Caco-2 (cell line): ENCODE data around the gene HSD17B2. TPM values are rescaled to one million over a fixed set of nuclear protein-coding genes. Genes with fewer than 3 reads are reported as not detected.

Experiments
- BruUV-seq: library from RNA; stranded (reverse); fragments of 400-500 nt; replicated peaks from 2 replicates; lab custom pipeline; 2021; lab: Mats Ljungman, UMichigan
- CTCF ChIA-PET: fragments of 300-600 bp; sonication (Branson Sonifier 250); formaldehyde crosslinking; loops from one replicate; lab custom pipeline; 2022; ENCODE audit warnings: antibody characterized with exemption; lab: Charles Lee
- POLR2A ChIA-PET: fragments of 300-600 bp; sonication (Branson Sonifier 250); formaldehyde crosslinking; loops from one replicate; lab custom pipeline; 2022; ENCODE audit warnings: antibody characterized with exemption; lab: Charles Lee
- DNase-seq, 2 experiments: peaks; one replicate each; pipeline versions ENCODE4 v3.0.0 to v3.0.0-alpha.2; 2020 to 2022
- H3K27me3 ChIP-seq: replicated peaks from 2 replicates; pipeline ENCODE4 v1.6.0; 2011; ENCODE audit warnings: low read length; ENCODE audit not compliant: control insufficient read depth, insufficient read depth
- H3K36me3 ChIP-seq: 2 replicates; pipeline ENCODE4 v1.5.1; 2011; ENCODE audit warnings: low read length; ENCODE audit not compliant: control insufficient read depth, insufficient read depth
- H3K4me1 ChIP-seq: fragments of 250-450 bp; sonication (Bioruptor Pico); 2 replicates; pipeline ENCODE4 v1.5.1; 2020; ENCODE audit warnings: mild to moderate bottlenecking
- H3K4me3 ChIP-seq: 2 replicates; pipeline ENCODE4 v1.5.1; 2011; ENCODE audit warnings: low read depth, mild to moderate bottlenecking, control low read depth, low read length
- H3K9me3 ChIP-seq: fragments of 250-450 bp; sonication (Bioruptor Pico); 2 replicates; pipeline ENCODE4 v1.5.1; 2020; ENCODE audit warnings: mild to moderate bottlenecking, moderate library complexity
- H3K27ac Mint-ChIP-seq: one replicate; pipeline ENCODE4 v1.8.0; 2022; ENCODE audit warnings: mixed read lengths; ENCODE audit not compliant: unreplicated experiment
- H3K27me3 Mint-ChIP-seq: one replicate; pipeline ENCODE4 v1.8.0; 2022; ENCODE audit warnings: mixed read lengths; ENCODE audit not compliant: insufficient read depth, unreplicated experiment
- H3K36me3 Mint-ChIP-seq: one replicate; pipeline ENCODE4 v1.8.0; 2022; ENCODE audit warnings: mild to moderate bottlenecking, mixed read lengths; ENCODE audit not compliant: insufficient read depth, unreplicated experiment
- H3K4me1 Mint-ChIP-seq: one replicate; pipeline ENCODE4 v1.8.0; 2022; ENCODE audit warnings: low read depth, mixed read lengths; ENCODE audit not compliant: unreplicated experiment
- H3K4me3 Mint-ChIP-seq: one replicate; pipeline ENCODE4 v1.8.0; 2022; ENCODE audit warnings: mild to moderate bottlenecking, moderate library complexity, mixed read lengths; ENCODE audit not compliant: unreplicated experiment
- H3K9me3 Mint-ChIP-seq: one replicate; pipeline ENCODE4 v1.8.0; 2022; ENCODE audit warnings: mixed read lengths; ENCODE audit not compliant: unreplicated experiment
- CTCF ChIP-seq, 2 experiments: fragments of 200-600 bp in 1 of 2; IDR thresholded peaks; 1 replicate in 1 of 2; 2 replicates in 1 of 2; pipeline versions ENCODE4 v1.5.1 to v1.8.0; 2011 to 2022; ENCODE audit warnings: antibody characterized with exemption in 1 of 2, control low read depth in 1 of 2, inconsistent platforms in 1 of 2, low read depth in 1 of 2, low read length in 1 of 2, mild to moderate bottlenecking in 1 of 2, moderate library complexity in 1 of 2; ENCODE audit not compliant: insufficient read depth in 1 of 2, severe bottlenecking in 1 of 2, unreplicated experiment in 1 of 2
- intact Hi-C: fragments of 100-400 bp; cut with micrococcal nuclease; formaldehyde crosslinking; loops from one replicate; pipeline ENCODE4 v1.10.0; 2022; ENCODE audit not compliant: unreplicated experiment
- total RNA-seq: library from RNA; stranded (reverse); gene quantifications from 2 replicates; pipeline ENCODE4 v1.2.3, GENCODE V29; 2022

HSD17B2 gene
- total RNA-seq, 1 experiment from 2014 or later: 5.1 TPM

- no peak for TF ChIP-seq CTCF (IDR thresholded peaks at IDR 0.05; ENCODE audit: insufficient read depth in 1 of 2, low read depth in 1 of 2, low read length in 1 of 2, severe bottlenecking in 1 of 2, unreplicated experiment in 1 of 2)
- Mint-ChIP-seq H3K9me3 (peaks cover 20% of the 10 kb centered on the region), H3K4me3 (no peak overlapping the region), H3K27me3 (peaks cover 5% of the 10 kb centered on the region), H3K36me3 (no peaks in the 10 kb centered on the region), H3K4me1 (no peaks in the 10 kb centered on the region), H3K27ac (no peak overlapping the region)
- H3K27me3 ChIP-seq: no peaks in the 10 kb centered on the region
- POLR2A ChIA-PET: no interaction called here
- DNase-seq: no peak
- CTCF ChIA-PET: no interaction called here
- peaks cover 4% of the 10 kb centered on the region; the same call in 1 of the 2 replicates for H3K9me3 ChIP-seq
- no TSS peak for BruUV-seq
- no peak overlapping the region for H3K4me3 ChIP-seq
- H3K4me1 ChIP-seq: no peaks in the 10 kb centered on the region
- H3K36me3 ChIP-seq: no peaks in the 10 kb centered on the region; the same call in none of the 2 replicates
- intact Hi-C loops: no loop called here
These were observed 39.0 kb downstream of the HSD17B2 start for GRCh38 chr16:82074019-82074558.

GRCh38 chr16:82078125-82078524 is 43.1 kb downstream of the HSD17B2 start:
- ChIA-PET CTCF (no interaction called here), POLR2A (no interaction called here)
- intact Hi-C loops: no loop called here
- H3K27me3 ChIP-seq: no peaks in the 10 kb centered on the region
- Mint-ChIP-seq H3K4me1 (no peaks in the 10 kb centered on the region), H3K27ac (no peak overlapping the region), H3K36me3 (no peaks in the 10 kb centered on the region), H3K9me3 (peaks cover 38% of the 10 kb centered on the region), H3K4me3 (no peak overlapping the region), H3K27me3 (peaks cover 5% of the 10 kb centered on the region)
- BruUV-seq: no TSS peak
- no peak for DNase-seq
- no peaks in the 10 kb centered on the region for H3K4me1 ChIP-seq
- H3K4me3 ChIP-seq: no peak overlapping the region
- H3K9me3 ChIP-seq: peaks cover 4% of the 10 kb centered on the region; the same call in 1 of the 2 replicates
- H3K36me3 ChIP-seq: no peaks in the 10 kb centered on the region; the same call in 1 of the 2 replicates
- TF ChIP-seq CTCF (IDR thresholded peaks at IDR 0.05; ENCODE audit: insufficient read depth in 1 of 2, low read depth in 1 of 2, low read length in 1 of 2, severe bottlenecking in 1 of 2, unreplicated experiment in 1 of 2): no peak

- Histone ChIP-seq H3K36me3 (no peaks in the 10 kb centered on the region), H3K27me3 (no peaks in the 10 kb centered on the region), H3K9me3 (peaks cover 4% of the 10 kb centered on the region; the same call in 1 of the 2 replicates), H3K4me1 (0 out of 2 replicates have a peak, but pooled peaks cover 4% of the 10 kb centered on the region), H3K4me3 (no peak overlapping the region)
- Mint-ChIP-seq H3K4me3 (no peak overlapping the region), H3K27me3 (peaks cover 5% of the 10 kb centered on the region), H3K9me3 (peaks cover 38% of the 10 kb centered on the region), H3K4me1 (no peaks in the 10 kb centered on the region), H3K27ac (no peak overlapping the region), H3K36me3 (no peaks in the 10 kb centered on the region)
- no TSS peak for BruUV-seq
- CTCF ChIA-PET: no interaction called here
- POLR2A ChIA-PET: no interaction called here
- DNase-seq: no peak
- TF ChIP-seq CTCF (IDR thresholded peaks at IDR 0.05; ENCODE audit: insufficient read depth in 1 of 2, low read depth in 1 of 2, low read length in 1 of 2, severe bottlenecking in 1 of 2, unreplicated experiment in 1 of 2): no peak
- intact Hi-C loops: no loop called here
These were observed 44.8 kb downstream of the HSD17B2 start for GRCh38 chr16:82079892-82080291.
